Measurements from ENCODE around the gene RNF212B.

The RNF212B gene

DNA sequence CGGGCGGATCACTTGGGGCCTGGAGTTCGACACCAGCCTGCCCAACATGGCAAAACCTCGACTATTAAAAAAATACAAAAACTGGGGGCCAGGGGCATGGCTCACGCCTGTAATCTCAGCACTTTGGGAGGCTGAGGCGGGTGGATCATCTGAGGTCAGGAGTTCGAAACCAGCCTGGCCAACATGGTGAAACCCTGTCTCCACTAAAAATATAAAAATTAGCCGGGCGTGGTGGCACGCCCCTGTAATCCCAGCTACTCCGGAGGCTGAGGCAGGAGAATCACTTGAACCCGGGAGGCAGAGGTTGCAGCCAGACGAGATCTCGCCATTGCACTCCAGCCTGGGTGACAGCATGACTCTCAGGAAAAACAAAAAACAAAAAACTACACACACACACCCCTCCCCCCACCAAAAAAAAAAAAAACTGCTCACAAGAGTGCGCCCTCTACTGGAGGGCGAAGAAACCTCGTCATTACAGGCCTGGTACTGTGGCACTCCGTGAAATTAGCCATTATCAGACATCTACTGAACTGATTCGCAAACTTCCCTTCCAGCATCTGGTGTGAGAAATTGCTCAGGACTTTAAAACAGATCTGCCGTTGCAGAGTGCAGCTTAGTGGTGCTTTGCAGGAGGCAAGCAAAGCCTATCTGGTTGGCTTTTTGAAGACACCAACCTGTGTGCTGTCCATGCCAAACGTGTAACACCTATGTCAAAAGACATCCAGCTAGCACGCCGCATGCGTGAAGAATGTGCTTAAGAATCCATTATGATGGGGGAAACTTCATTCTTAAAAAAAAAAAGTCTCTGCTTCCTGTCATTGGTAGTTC lies 57.2 kb downstream of the RNF212B start:
- peak; percentile 5 for DNase-seq (ENCODE audit: low spot score)
- FAIRE-seq, result no peak

- DNase-seq (ENCODE audit: low spot score), result no peak
- FAIRE-seq, result no peak
Observed at GRCh38 chr14:23296012-23296777, 58.5 kb downstream of the RNF212B start.

- FAIRE-seq (no peak), DNase-seq (ENCODE audit: low spot score) (no peak)
Observed at GRCh38 chr14:23297096-23297495, 59.4 kb downstream of the RNF212B start.

DNA sequence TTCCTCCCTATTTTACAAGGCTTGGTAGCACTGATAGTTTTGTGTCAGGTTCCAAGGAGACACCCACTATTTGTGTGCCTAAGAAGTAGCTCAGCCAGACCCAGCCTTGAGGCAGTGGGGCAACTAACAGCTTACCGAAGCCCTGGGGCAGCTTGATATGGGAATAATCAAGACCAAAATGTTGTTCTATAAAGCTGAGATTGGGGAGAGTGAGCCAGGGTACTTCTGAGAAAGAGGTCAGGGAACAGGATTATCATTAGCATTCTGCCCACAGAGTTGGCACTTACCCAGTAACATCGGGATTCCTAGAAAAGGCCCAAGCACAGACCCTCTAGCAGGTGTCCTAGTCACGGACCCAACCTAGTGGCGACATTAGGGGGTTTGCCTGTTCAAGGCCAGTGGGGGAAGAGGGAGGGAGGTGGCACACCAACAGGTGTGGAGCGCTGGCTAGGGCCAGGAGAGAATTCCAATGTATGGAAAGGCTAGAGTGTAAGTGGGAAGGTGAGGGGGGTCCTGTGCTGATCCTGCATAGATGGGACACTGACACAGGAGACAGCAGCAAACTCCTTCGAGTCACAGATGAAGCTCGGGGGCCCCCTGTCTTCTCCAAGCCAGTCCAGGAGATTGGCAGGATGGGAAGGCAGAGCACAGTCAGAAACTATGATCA lies 60.0 kb downstream of the RNF212B start:
- FAIRE-seq (no peak), DNase-seq (ENCODE audit: low spot score) (no peak)

DNA sequence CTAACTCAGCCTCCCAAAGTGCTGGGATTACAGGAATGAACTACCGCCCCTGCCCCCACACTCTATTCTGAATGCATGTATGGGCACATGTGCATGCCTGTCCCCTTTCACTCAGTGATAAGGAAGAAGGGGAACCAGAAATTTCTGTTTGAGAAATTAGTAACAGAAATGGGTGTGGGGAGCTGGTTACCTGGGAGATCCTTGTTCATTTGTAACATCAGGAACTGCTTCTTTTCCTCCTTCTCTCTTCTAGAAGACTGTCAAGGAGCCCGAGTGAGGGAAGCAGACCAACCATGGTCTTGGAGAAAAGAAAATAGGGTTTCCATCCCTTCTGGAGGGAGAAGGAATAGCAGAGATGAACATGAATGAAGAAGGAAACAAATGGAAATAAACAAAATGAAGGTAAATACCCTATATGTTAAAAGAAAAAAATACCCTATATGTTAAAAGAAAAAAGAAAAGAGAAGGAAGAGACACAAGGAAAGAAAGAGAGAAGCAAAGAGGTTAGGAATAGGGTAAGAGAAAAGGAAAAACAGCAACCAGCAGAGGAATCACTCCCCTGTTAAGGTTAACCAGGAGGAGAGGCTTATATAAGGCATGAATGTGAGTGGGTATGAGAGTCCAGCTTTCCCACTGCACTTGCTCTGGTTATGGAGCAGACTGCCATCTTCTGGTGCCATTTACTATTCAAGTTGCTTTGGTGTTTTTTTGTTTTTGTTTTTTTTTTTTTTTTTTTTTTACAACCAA lies 61.6 kb downstream of the RNF212B start:
- FAIRE-seq (no peak), DNase-seq (ENCODE audit: low spot score) (no peak)

DNA sequence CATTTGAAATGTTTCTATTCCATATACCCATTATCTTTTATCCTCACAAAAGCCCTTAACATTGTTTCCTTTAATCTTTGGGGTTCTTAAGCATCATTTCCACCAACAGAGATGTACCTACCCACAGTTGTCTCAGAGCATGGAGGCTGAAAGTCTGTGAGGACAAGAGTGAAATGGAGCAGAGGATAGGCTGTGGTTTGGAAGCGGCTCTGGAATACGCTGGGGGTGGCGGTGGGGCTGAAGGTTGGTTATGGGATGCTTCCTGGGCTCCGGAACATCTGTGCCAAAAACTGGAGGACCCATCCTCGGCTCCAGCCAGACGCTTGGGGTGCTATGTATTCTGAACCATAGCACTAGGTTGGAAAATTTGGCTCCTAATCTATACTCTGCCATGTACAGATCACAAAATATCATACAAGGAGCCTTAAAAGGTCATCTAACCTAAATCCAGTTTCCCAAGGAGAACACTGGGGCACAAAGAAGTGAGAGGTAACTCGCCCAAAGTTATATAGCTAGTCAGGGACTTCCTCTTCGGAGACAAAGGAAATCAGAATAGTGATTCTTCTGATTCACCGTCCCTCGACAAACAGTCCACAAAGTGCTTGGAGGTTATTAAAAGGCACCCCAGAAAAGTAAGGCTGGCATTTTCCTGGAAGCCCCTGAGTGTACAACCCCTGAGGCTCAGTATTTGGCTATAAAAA lies 62.4 kb downstream of the RNF212B start:
- FAIRE-seq, result no peak
- DNase-seq (ENCODE audit: low spot score), result no peak

DNA sequence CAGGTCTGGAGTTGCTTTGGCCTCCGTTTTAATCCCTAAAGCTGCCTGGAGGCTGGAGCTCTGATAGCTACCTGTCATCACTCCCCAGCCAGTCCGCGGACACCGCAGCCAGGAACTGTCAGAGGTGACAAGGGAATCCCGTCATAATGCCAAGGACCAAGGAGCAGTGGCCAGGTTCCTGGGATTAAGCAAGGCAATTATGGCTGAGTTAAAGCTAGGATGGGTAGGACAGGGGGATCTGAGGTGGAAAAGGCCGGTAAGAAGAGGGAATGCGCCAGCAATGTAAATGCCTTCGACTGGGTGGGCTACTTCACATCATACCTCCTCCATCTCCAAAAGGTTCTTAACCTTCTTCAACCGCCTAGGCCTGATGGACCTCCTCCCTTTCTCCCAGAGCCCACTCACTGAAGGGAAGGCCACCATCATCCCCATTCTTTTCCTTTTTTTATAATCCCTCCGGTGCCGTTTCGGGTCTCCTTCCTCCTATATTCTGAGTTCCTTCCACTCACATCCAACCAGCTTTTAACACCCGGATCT lies 63.0 kb downstream of the RNF212B start:
- no peak for FAIRE-seq
- DNase-seq (ENCODE audit: low spot score), result no peak

GRCh38 chr14:23301288-23301968 lies 63.7 kb downstream of the RNF212B start:
- DNase-seq (ENCODE audit: low spot score) (peak; percentile 81), FAIRE-seq (no peak)

DNA sequence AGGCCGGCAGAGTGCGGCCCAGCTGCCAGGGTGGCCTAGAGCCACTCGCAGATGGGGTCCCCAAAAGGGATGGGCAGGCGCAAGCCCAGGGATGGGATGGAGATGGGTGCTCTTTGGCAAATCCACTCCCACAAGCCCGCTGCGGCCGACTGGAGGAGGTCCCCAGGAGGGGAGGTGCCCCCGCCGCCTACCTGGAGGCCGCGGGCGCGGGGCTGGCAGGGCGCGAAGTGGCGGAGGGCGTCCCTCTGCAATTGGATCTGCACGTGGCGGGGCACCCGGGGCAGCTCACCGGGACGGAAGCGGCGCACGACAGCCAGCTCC lies 64.2 kb downstream of the RNF212B start:
- FAIRE-seq (no peak), DNase-seq (ENCODE audit: low spot score) (no peak)

DNA sequence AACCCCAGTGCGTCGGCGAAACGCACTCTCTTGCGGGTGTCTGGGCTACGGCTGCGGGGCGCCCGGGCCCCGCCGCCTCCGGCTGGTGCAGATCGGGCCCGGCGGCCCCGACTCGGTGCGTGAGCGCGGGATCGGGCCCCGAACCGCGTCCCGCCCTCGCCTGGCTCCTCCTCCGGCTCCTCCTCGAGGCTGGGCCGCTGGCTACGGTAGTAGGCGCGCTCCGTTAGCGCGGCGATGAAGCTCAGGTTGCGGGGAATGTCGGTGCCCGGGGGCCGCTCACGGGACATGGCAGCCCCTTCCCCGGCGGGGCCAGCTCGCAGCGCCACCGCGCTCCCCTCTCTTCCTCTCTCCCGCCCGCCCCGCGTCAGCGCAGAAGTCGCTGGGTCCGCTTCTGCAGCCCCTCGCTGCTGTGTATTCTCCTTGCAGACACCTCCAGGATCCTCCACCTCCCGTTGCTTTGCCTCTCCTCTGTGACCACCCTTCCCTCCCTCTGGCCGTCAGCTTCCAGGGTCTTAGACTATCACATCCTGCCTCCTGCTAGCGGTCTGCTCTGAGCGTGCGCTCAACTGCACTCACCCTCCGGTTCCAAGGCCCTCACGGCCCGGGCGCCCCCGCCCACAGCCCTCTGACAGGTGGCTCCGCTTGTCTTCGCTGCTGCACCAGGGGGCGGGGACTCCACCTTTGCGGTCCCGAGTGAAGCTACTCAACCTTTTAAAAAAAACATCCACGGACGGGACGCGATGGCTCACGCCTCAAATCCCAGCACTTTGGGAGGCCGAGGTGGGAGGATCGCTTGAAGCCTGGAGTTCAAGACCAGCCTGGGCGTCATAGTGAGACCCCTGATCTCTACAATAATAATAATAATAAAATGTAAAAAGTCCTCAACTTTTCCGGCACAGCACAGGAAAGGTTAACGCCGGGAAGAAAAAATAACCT lies 64.8 kb downstream of the RNF212B start, which contains the start of gene PPP1R3E:
TSS of gene PPP1R3E (minus strand) at position 570 of the 936 bp plus-strand sequence. CDS start at position 287, 283 bp downstream.
- DNase-seq (ENCODE audit: low spot score) (peak; percentile 9), FAIRE-seq (no peak)

- DNase-seq (ENCODE audit: low spot score) (peak; percentile 39), FAIRE-seq (no peak)
Observed at GRCh38 chr14:23306412-23307145, 68.8 kb downstream of the RNF212B start, which contains the start of gene BCL2L2. Gene BCL2L2 (plus strand): TSS chr14:23306833. CDS start chr14:23307768, 935 bp downstream.

DNA sequence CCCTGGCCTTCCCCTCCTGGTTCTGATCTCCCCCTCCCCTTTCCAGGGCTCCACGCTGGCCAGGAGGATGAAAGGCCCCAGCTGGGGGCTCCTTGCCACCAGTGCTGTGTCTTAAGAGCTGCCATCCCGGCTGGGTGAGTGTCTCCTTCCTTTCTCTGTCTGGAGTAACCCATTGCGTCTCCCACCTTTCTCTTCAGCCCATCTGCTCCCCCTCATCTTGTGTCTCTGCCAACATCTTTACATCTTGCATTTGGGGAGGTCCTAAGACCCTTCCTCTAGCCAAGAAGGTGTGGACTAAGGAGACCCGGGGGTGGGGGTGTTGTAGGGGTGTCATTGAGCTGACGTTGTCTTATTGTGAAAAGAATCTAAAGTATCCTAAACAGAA lies 69.4 kb downstream of the RNF212B start:
- DNase-seq (ENCODE audit: low spot score) (no peak), FAIRE-seq (no peak)

DNA sequence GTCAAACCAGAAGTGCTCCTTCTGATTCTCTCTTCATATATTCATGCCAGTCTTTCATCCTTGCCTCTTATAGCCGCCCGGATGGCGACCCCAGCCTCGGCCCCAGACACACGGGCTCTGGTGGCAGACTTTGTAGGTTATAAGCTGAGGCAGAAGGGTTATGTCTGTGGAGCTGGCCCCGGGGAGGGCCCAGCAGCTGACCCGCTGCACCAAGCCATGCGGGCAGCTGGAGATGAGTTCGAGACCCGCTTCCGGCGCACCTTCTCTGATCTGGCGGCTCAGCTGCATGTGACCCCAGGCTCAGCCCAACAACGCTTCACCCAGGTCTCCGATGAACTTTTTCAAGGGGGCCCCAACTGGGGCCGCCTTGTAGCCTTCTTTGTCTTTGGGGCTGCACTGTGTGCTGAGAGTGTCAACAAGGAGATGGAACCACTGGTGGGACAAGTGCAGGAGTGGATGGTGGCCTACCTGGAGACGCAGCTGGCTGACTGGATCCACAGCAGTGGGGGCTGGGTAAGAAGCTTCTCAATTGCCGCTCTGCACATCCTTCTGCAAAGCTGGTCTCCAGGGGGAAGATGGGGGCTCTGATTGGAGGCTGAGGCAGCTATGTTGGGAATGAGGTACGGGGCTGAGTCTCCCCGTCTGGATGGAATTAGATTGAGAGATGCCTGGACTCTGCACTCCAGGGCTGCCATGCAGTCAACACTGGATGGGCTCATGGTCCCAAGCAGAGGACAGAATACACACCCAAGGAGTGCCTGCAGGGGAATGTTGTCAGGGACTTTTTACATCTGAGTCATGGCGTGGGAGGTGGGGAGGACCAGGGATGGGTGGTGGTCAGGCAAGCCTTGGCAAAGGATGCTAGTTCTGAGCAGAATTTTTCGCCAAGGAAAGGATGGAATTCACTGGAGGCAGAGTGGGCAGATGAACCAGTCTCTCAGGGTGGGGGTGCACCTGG lies 70.2 kb downstream of the RNF212B start:
- FAIRE-seq, result no peak
- DNase-seq (ENCODE audit: low spot score), result no peak

DNA sequence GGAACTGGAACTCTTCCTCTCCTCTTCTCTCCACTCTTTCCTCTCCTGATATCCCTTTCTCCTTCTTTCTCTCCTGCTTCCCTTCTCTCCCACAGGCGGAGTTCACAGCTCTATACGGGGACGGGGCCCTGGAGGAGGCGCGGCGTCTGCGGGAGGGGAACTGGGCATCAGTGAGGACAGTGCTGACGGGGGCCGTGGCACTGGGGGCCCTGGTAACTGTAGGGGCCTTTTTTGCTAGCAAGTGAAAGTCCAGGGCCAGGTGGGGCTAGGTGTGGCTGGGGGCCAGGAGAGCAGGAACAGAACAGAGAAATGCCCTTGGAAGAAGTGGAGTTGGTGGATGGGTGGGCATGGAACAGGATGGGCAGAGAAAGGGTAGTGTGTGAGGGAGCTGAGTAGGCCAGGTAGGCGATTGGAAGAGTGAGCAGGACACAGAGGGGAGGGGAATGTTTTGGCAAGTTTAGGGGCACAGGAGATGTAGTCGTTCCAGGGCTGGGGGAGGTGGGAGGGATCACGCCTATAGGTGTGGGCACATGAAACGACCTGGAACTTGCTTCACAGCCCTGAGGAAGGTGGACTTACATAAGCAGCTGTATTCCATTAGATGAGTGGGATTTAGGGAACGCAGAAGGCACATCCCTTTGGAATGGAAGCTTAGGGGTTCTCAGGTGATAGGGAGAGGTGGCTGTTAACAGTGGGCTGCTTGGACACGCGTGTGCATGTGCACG lies 71.1 kb downstream of the RNF212B start:
- DNase-seq (ENCODE audit: low spot score) (no peak), FAIRE-seq (no peak)

DNA sequence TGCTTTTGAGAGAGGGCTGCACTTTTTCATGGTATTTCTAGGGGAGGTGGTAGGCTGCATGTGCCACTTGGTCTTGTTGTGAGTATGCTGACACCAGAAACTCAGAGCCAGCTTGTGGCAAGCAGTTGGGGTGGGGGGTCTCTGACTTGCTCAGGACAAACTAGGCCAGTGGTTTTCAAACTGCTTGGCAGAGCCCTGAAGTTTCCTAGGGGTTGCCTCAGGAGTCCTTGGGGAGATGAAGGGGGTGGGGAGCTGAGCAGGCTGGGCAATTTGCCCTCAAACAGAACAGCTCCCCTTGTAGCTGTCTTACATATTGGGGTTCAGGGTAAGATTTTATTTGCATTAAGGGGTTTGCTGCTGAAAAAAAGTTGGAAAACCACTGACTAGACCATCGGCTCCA lies 72.8 kb downstream of the RNF212B start:
- no peak for FAIRE-seq
- no peak for DNase-seq (ENCODE audit: low spot score)

GRCh38 chr14:23316300-23316699 lies 78.6 kb downstream of the RNF212B start:
- FAIRE-seq (no peak), DNase-seq (ENCODE audit: low spot score) (no peak)

Data from RCC 7860 (cell line).